Measurements from ENCODE around the gene NTM. TPM values are rescaled to one million over a fixed set of nuclear protein-coding genes. Genes with fewer than 3 reads are reported as not detected.

Gene NTM
- total RNA-seq, 2 donors from 2014 or later, result 0.26 to 3.6 TPM

- H3K4me1 ChIP-seq, result no peaks in the 10 kb centered on the region
- WGBS, 2 donors, result 69% methylated on average over 6 of the region's 6 CpGs
- H3K9me3 ChIP-seq, result no peaks in the 10 kb centered on the region
- no peaks in the 10 kb centered on the region for H3K27me3 ChIP-seq
- TF ChIP-seq CTCF (IDR thresholded peaks at IDR 0.05) (no peak), POLR2A (IDR thresholded peaks at IDR 0.05) (no peak)
- no peak overlapping the region for H3K4me3 ChIP-seq
- H3K27ac ChIP-seq, result no peak overlapping the region
- intact Hi-C loops (cut with DNase I), result no loop called here
- ATAC-seq (no peak), DNase-seq (no peak)
- no peaks in the 10 kb centered on the region for H3K36me3 ChIP-seq (replicated peaks in 1 of 2; ENCODE audit: insufficient read depth in 1 of 2, low read depth in 2 of 2)
Measured at GRCh38 chr11:132112846-132113245, 742.4 kb downstream of the NTM start.

DNA sequence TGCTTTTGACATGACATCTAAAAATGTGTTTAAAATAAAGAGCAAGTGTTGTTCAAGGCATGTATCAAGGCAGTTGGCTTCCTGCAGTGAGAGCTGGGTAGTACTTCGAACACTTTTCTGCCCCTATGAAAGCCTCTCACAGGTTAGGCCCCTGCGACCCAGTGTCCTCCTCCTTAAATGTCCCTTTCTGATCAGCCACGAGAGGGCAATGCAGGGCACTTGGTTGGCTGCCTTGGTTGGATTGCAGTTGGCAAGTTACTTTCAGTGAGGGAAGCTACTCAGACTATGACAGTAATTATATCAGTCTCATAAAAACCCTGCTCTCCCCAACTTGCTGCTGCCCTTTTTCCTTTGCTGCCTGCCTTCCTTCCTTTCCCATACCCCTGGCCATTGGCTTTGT, 743.8 kb downstream of the NTM start:
- Histone ChIP-seq H3K4me1 (no peaks in the 10 kb centered on the region), H3K4me3 (no peak overlapping the region), H3K9me3 (no peaks in the 10 kb centered on the region), H3K27ac (no peak overlapping the region), H3K36me3 (replicated peaks in 1 of 2; ENCODE audit: insufficient read depth in 1 of 2, low read depth in 2 of 2) (no peaks in the 10 kb centered on the region), H3K27me3 (no peaks in the 10 kb centered on the region)
- WGBS, 2 donors, result 10 to 16% methylated on average over 3 of the region's 3 CpGs
- intact Hi-C loops (cut with DNase I), result no loop called here
- no peak for ATAC-seq
- TF ChIP-seq POLR2A (IDR thresholded peaks at IDR 0.05), result no peak
- TF ChIP-seq CTCF (IDR thresholded peaks at IDR 0.05), result peak in 6 of 7 experiments; percentile 29 to 48 (median 33)
- peak in 3 of 4 donors; percentile 22 to 46 (median 33) for DNase-seq

DNA sequence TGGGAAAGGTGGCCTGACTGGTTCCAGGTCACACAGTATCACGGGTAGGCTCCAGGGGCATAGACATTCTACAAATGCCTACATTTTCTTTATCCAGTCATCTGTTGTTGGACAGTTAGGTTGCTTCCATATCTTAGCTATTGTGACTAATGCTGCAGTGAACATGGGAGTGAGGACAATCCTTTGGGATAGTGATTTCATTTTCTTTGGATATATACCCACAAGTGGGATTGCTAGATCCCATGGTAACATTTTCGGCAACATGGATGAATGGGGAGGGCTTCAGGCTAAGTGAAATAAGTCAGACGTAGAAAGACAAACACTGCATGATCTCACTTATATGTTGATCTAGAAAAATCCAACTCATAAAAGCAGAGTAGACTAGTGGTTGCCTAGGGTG, 744.3 kb downstream of the NTM start:
- ATAC-seq (no peak), DNase-seq (no peak)
- Histone ChIP-seq H3K4me3 (no peak overlapping the region), H3K36me3 (replicated peaks in 1 of 2; ENCODE audit: insufficient read depth in 1 of 2, low read depth in 2 of 2) (no peaks in the 10 kb centered on the region), H3K27ac (no peak overlapping the region), H3K4me1 (no peaks in the 10 kb centered on the region), H3K27me3 (no peaks in the 10 kb centered on the region), H3K9me3 (no peaks in the 10 kb centered on the region)
- intact Hi-C loops (cut with DNase I), result no loop called here
- 50 to 54% methylated on average over 3 of the region's 3 CpGs for WGBS, 2 donors
- no peak for TF ChIP-seq POLR2A (IDR thresholded peaks at IDR 0.05)
- TF ChIP-seq CTCF (IDR thresholded peaks at IDR 0.05), result no peak

DNA sequence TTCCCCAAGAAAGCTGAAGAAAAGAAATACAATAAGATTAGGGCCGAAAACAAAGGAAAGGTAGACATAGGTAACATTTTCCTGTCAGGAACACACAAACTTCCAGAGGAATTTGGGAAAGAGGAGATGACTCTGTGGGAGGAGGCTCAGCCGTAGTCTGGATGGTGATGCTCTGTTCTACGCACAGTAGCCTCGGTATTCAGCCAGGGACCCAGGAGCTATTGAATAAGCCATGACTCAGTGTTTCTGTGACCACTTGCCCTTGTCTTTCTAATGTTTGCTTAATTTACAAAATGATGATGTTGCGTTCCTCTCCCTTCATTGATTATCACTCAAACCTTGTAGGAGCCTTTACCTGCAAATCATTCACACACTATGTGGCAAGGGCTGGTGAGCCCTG, 745.0 kb downstream of the NTM start:
- DNase-seq (no peak), ATAC-seq (no peak)
- H3K27ac ChIP-seq, result no peak overlapping the region
- WGBS, 2 donors, result 53 to 69% methylated on average over 5 of the region's 5 CpGs
- H3K4me1 ChIP-seq, result no peaks in the 10 kb centered on the region
- intact Hi-C loops (cut with DNase I), result no loop called here
- H3K9me3 ChIP-seq, result no peaks in the 10 kb centered on the region
- H3K36me3 ChIP-seq (replicated peaks in 1 of 2; ENCODE audit: insufficient read depth in 1 of 2, low read depth in 2 of 2), result no peaks in the 10 kb centered on the region
- no peaks in the 10 kb centered on the region for H3K27me3 ChIP-seq
- no peak for TF ChIP-seq CTCF (IDR thresholded peaks at IDR 0.05)
- TF ChIP-seq POLR2A (IDR thresholded peaks at IDR 0.05), result no peak
- H3K4me3 ChIP-seq, result no peak overlapping the region

DNA sequence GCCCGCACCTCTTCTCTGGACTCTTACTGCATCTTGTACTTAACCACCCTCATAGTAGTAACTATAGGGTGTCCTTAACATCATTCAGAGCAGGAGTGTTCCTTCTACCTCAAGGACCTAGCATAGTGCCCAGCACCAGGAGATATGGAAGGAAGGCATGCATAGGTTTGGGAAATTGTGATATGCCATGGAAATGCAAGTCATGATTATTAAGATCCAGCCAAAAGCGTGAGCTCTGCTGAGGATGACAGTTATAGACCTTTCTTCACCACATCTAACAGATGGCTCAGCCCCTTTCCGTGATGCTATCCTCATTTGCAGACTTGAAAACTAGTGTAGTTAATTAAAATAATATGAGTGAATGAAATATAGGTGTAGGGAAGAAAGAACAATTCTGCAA, 746.1 kb downstream of the NTM start:
- no peak for ATAC-seq

More for the DNA sequence above, 746.1 kb downstream of the NTM start:
- Histone ChIP-seq H3K27ac (no peak overlapping the region), H3K36me3 (replicated peaks in 1 of 2; ENCODE audit: insufficient read depth in 1 of 2, low read depth in 2 of 2) (no peaks in the 10 kb centered on the region), H3K4me3 (no peak overlapping the region), H3K27me3 (no peaks in the 10 kb centered on the region), H3K4me1 (no peaks in the 10 kb centered on the region), H3K9me3 (no peaks in the 10 kb centered on the region)
- WGBS, 2 donors, result 65 to 70% methylated on average over 3 of the region's 3 CpGs
- intact Hi-C loops (cut with DNase I), result no loop called here
- DNase-seq, result no peak
- TF ChIP-seq POLR2A (IDR thresholded peaks at IDR 0.05) (no peak), CTCF (IDR thresholded peaks at IDR 0.05) (no peak)
